Panc1 (cell line): ENCODE data around the gene OR6N1.

Experiments used
- POLR2AphosphoS5 ChIP-seq: IDR thresholded peaks from 2 replicates; pipeline ENCODE4 v1.6.1; 2012; ENCODE audit warnings: mild to moderate bottlenecking, low read depth, low read length, moderate library complexity
- SIN3A ChIP-seq: IDR thresholded peaks from 2 replicates; pipeline ENCODE4 v1.6.1; 2012; ENCODE audit warnings: low read depth, mild to moderate bottlenecking, low read length, moderate library complexity, borderline replicate concordance; ENCODE audit not compliant: insufficient read depth
- TCF7L2 ChIP-seq: IDR thresholded peaks from 2 replicates; pipeline ENCODE4 v1.6.1; 2011; ENCODE audit warnings: mild to moderate bottlenecking, low read depth, low read length, inconsistent platforms
- TF ChIP-seq, protein P1 (sequence below): fragments of 450-650 bp; IDR thresholded peaks from 2 replicates; pipeline ENCODE4 v1.5.1; 2017; ENCODE audit warnings: mild to moderate bottlenecking
- TF ChIP-seq, protein P2 (sequence below), 2 experiments: IDR thresholded peaks; 2 replicates each; pipeline ENCODE4 v1.6.1; 2011 to 2012; ENCODE audit warnings: low read depth in 2 of 2, control low read depth in 1 of 2, low read length in 1 of 2, mild to moderate bottlenecking in 1 of 2, moderate library complexity in 1 of 2; ENCODE audit not compliant: insufficient read depth in 1 of 2

DNA sequence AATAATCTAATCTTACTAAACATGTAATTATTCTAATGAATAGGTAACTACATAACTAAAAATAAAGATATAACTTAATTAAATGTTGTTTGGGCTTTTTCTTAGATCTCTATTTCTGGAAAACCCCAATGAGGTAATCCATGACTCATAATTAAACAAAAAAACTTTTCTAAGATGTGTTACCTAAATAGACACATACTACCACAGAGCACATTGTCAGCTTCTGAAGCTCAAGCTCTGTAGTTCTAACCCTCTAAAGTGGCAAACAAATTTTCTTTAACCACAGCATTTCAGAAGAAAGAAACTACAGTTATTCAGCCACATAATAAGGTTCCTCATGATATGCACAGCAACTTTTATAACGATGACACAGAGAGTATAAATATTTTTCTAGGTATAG is 55.7 kb downstream of the OR6N1 start:
- TF ChIP-seq, protein P1, sequence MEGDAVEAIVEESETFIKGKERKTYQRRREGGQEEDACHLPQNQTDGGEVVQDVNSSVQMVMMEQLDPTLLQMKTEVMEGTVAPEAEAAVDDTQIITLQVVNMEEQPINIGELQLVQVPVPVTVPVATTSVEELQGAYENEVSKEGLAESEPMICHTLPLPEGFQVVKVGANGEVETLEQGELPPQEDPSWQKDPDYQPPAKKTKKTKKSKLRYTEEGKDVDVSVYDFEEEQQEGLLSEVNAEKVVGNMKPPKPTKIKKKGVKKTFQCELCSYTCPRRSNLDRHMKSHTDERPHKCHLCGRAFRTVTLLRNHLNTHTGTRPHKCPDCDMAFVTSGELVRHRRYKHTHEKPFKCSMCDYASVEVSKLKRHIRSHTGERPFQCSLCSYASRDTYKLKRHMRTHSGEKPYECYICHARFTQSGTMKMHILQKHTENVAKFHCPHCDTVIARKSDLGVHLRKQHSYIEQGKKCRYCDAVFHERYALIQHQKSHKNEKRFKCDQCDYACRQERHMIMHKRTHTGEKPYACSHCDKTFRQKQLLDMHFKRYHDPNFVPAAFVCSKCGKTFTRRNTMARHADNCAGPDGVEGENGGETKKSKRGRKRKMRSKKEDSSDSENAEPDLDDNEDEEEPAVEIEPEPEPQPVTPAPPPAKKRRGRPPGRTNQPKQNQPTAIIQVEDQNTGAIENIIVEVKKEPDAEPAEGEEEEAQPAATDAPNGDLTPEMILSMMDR = no peak
- TF ChIP-seq POLR2AphosphoS5 (no peak), SIN3A (no peak), TCF7L2 (no peak)
- TF ChIP-seq, protein P2, sequence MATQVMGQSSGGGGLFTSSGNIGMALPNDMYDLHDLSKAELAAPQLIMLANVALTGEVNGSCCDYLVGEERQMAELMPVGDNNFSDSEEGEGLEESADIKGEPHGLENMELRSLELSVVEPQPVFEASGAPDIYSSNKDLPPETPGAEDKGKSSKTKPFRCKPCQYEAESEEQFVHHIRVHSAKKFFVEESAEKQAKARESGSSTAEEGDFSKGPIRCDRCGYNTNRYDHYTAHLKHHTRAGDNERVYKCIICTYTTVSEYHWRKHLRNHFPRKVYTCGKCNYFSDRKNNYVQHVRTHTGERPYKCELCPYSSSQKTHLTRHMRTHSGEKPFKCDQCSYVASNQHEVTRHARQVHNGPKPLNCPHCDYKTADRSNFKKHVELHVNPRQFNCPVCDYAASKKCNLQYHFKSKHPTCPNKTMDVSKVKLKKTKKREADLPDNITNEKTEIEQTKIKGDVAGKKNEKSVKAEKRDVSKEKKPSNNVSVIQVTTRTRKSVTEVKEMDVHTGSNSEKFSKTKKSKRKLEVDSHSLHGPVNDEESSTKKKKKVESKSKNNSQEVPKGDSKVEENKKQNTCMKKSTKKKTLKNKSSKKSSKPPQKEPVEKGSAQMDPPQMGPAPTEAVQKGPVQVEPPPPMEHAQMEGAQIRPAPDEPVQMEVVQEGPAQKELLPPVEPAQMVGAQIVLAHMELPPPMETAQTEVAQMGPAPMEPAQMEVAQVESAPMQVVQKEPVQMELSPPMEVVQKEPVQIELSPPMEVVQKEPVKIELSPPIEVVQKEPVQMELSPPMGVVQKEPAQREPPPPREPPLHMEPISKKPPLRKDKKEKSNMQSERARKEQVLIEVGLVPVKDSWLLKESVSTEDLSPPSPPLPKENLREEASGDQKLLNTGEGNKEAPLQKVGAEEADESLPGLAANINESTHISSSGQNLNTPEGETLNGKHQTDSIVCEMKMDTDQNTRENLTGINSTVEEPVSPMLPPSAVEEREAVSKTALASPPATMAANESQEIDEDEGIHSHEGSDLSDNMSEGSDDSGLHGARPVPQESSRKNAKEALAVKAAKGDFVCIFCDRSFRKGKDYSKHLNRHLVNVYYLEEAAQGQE (IDR thresholded peaks at IDR 0.05; ENCODE audit: insufficient read depth in 1 of 2, low read depth in 2 of 2, low read length in 1 of 2) = no peak
